HEK293T (cell line): Measurements from ENCODE around the gene KIF16B.

ENCODE experiments used
- BHLHE40 ChIP-seq: fragments of 450-650 bp; IDR thresholded peaks from 2 replicates; pipeline ENCODE4 v1.6.1; 2016; ENCODE audit warnings: mild to moderate bottlenecking, moderate library complexity, borderline replicate concordance
- ELF4 ChIP-seq: fragments of 450-650 bp; IDR thresholded peaks from 2 replicates; pipeline ENCODE4 v1.6.1; 2017; ENCODE audit warnings: antibody characterized with exemption
- LEF1 ChIP-seq: fragments of 450-650 bp; IDR thresholded peaks from 2 replicates; pipeline ENCODE4 v1.6.1; 2017; ENCODE audit warnings: mild to moderate bottlenecking, borderline replicate concordance
- PKNOX1 ChIP-seq: fragments of 450-650 bp; IDR thresholded peaks from 2 replicates; pipeline ENCODE4 v1.6.1; 2016
- SUZ12 ChIP-seq: fragments of 450-650 bp; IDR thresholded peaks from 2 replicates; pipeline ENCODE4 v1.6.1; 2016; ENCODE audit warnings: mild to moderate bottlenecking
- ZNF384 ChIP-seq: fragments of 450-650 bp; IDR thresholded peaks from 2 replicates; pipeline ENCODE4 v1.6.1; 2016

GRCh38 chr20:16459019-16459700 is 114.1 kb downstream of the KIF16B start:
- no peak for TF ChIP-seq LEF1
- no peak for TF ChIP-seq BHLHE40
- no peak for TF ChIP-seq PKNOX1
- no peak for TF ChIP-seq SUZ12
- no peak for TF ChIP-seq ZNF384
- TF ChIP-seq ELF4: no peak
